Esophagus squamous epithelium (tissue), 5 donors: ENCODE measurements around the gene DNAI2. TPM values are rescaled to one million over a fixed set of nuclear protein-coding genes. Genes with fewer than 3 reads are reported as not detected.
A peak's percentile ranks its signal among the peaks of the same experiment; 100 is the strongest.

Experiments
- DNase-seq: peaks from one replicate; lab custom pipeline; 2025; lab: John Stamatoyannopoulos, UW
- H3K27ac ChIP-seq, 4 donors: fragments of 200-600 bp; sonication (generic); one replicate each; pipeline ENCODE4 v1.5.1; 2016 to 2019; ENCODE audit warnings: mild to moderate bottlenecking in 1 of 4
- H3K27me3 ChIP-seq, 4 donors: fragments of 200-600 bp; sonication (generic); 1 replicate in 3 of 4; 2 replicates in 1 of 4; pipeline versions ENCODE4 v1.5.1 to v1.6.0; 2017 to 2021; ENCODE audit warnings: antibody characterized with exemption in 1 of 4
- H3K36me3 ChIP-seq, 3 donors: fragments of 200-600 bp; sonication (generic); one replicate each; pipeline ENCODE4 v1.5.1; 2016 to 2019
- H3K4me1 ChIP-seq, 3 donors: fragments of 200-600 bp; sonication (generic); one replicate each; pipeline ENCODE4 v1.5.1; 2017 to 2019
- H3K4me3 ChIP-seq, 4 donors: fragments of 200-600 bp; sonication (generic); 1 replicate in 3 of 4; 2 replicates in 1 of 4; pipeline ENCODE4 v1.5.1; 2016 to 2019; ENCODE audit warnings: mild to moderate bottlenecking in 2 of 4, moderate library complexity in 1 of 4
- H3K9me3 ChIP-seq, 3 donors: fragments of 200-600 bp; sonication (generic); one replicate each; pipeline ENCODE4 v1.5.1; 2016 to 2019
- CTCF ChIP-seq, 6 experiments: fragments of 450-650 bp in 4 of 6; fragments of 200-600 bp in 2 of 6; sonication (generic) in 2 of 6; IDR thresholded peaks; one replicate each; pipeline ENCODE4 v1.5.1; 2016 to 2019; ENCODE audit warnings: antibody characterized with exemption in 6 of 6, mild to moderate bottlenecking in 4 of 6, moderate library complexity in 4 of 6
- POLR2A ChIP-seq, 4 donors: fragments of 450-650 bp; IDR thresholded peaks; one replicate each; pipeline ENCODE4 v1.6.1; 2017; ENCODE audit warnings: antibody characterized with exemption in 4 of 4, mild to moderate bottlenecking in 4 of 4, moderate library complexity in 3 of 4
- WGBS, 2 donors: methylation state at CpG; one replicate each; pipeline ENCODE4 v1.1.5; 2018; 5-methylcytosine and 5-hydroxymethylcytosine counted together
- intact Hi-C: fragments of 100-400 bp; cut with DNase I; formaldehyde crosslinking; loops from one replicate; pipeline ENCODE4 v1.15.0; 2022
- total RNA-seq, 4 donors: library from RNA; depleted of rRNA; stranded (reverse); fragments of >200 nt; gene quantifications; one replicate each; pipeline ENCODE4 v1.1.0, GENCODE V29; 2016
- donor health status: DM: yes; HTN: yes; CAD: no.

The DNAI2 gene
- total RNA-seq, 4 donors from 2014 or later: 0.19 TPM; not detected in 3

- 62 to 84% methylated on average over 4 of the region's 4 CpGs for WGBS, 2 donors
- H3K27ac ChIP-seq: no peak overlapping the region
- no peaks in the 10 kb centered on the region for H3K9me3 ChIP-seq
- H3K4me3 ChIP-seq: no peak overlapping the region
- peaks cover 0 to 28% (median 0%) of the 10 kb centered on the region in 4 donors for H3K27me3 ChIP-seq
- H3K36me3 ChIP-seq: no peaks in the 10 kb centered on the region
- intact Hi-C loops: no loop called here
- no peak for TF ChIP-seq CTCF (IDR thresholded peaks at IDR 0.05)
- H3K4me1 ChIP-seq: peaks cover 0 to 5% (median 0%) of the 10 kb centered on the region in 3 donors
- DNase-seq: no peak
These were observed 9.3 kb downstream of the DNAI2 start for GRCh38 chr17:74283371-74283673.

GRCh38 chr17:74287031-74287602, 13.1 kb downstream of the DNAI2 start:
- intact Hi-C loops: no loop called here
- TF ChIP-seq POLR2A (IDR thresholded peaks at IDR 0.05) (no peak), CTCF (IDR thresholded peaks at IDR 0.05) (no peak)
- peaks cover 0 to 23% (median 4%) of the 10 kb centered on the region in 3 donors for H3K4me1 ChIP-seq
- no peak overlapping the region for H3K27ac ChIP-seq
- peaks cover 0 to 18% (median 0%) of the 10 kb centered on the region in 4 donors for H3K27me3 ChIP-seq
- WGBS, 2 donors: 82 to 96% methylated on average over 5 to 12 of the region's 14 CpGs
- no peak for DNase-seq
- H3K4me3 ChIP-seq: no peak overlapping the region
- H3K36me3 ChIP-seq: no peaks in the 10 kb centered on the region
- no peaks in the 10 kb centered on the region for H3K9me3 ChIP-seq

- H3K9me3 ChIP-seq: no peaks in the 10 kb centered on the region
- intact Hi-C loops: no loop called here
These were observed 14.8 kb downstream of the DNAI2 start for GRCh38 chr17:74288785-74289184.

GRCh38 chr17:74289688-74290087, 15.7 kb downstream of the DNAI2 start:
- peaks cover 0 to 23% (median 4%) of the 10 kb centered on the region in 3 donors for H3K4me1 ChIP-seq
- no peak overlapping the region for H3K4me3 ChIP-seq
- no peaks in the 10 kb centered on the region for H3K9me3 ChIP-seq
- no peak for DNase-seq
- H3K36me3 ChIP-seq: no peaks in the 10 kb centered on the region
- intact Hi-C loops: loop anchor here (10.0 kb wide), 1 partner anchor 75 kb away; the partner anchor contains the start of gene TTYH2
- WGBS, 2 donors: 61 to 94% methylated on average over 3 to 10 of the region's 11 CpGs
- peaks cover 0 to 7% (median 0%) of the 10 kb centered on the region in 4 donors for H3K27me3 ChIP-seq
- TF ChIP-seq POLR2A (IDR thresholded peaks at IDR 0.05) (no peak), CTCF (IDR thresholded peaks at IDR 0.05) (no peak)
- no peak overlapping the region for H3K27ac ChIP-seq

More at GRCh38 chr17:74288785-74289184, 14.8 kb downstream of the DNAI2 start:
- Histone ChIP-seq H3K27me3 (peaks cover 0 to 15% (median 0%) of the 10 kb centered on the region in 4 donors), H3K27ac (no peak overlapping the region), H3K4me1 (peaks cover 0 to 23% (median 4%) of the 10 kb centered on the region in 3 donors), H3K4me3 (no peak overlapping the region), H3K36me3 (no peaks in the 10 kb centered on the region)
- no peak for TF ChIP-seq CTCF (IDR thresholded peaks at IDR 0.05)
- no peak for TF ChIP-seq POLR2A (IDR thresholded peaks at IDR 0.05)
- DNase-seq: no peak
- 63 to 72% methylated on average over 4 to 5 of the region's 5 CpGs for WGBS, 2 donors

GRCh38 chr17:74290340-74290739, 16.3 kb downstream of the DNAI2 start:
- TF ChIP-seq CTCF (IDR thresholded peaks at IDR 0.05) (no peak), POLR2A (IDR thresholded peaks at IDR 0.05) (no peak)
- Histone ChIP-seq H3K27me3 (peaks cover 0 to under 1% (median 0%) of the 10 kb centered on the region in 4 donors), H3K4me3 (no peak overlapping the region), H3K27ac (peak overlapping the region in 1 of 4 donors; percentile 38), H3K9me3 (no peaks in the 10 kb centered on the region), H3K36me3 (no peaks in the 10 kb centered on the region), H3K4me1 (peaks cover 0 to 18% (median 4%) of the 10 kb centered on the region in 3 donors)
- intact Hi-C loops: loop anchor here (10.0 kb wide), 1 partner anchor 76 kb away; the partner anchor contains the start of gene TTYH2
- no peak for DNase-seq
- WGBS, 2 donors: 41 to 54% methylated on average over 10 to 11 of the region's 11 CpGs
